ENCODE data around the gene CDK14.

DNA sequence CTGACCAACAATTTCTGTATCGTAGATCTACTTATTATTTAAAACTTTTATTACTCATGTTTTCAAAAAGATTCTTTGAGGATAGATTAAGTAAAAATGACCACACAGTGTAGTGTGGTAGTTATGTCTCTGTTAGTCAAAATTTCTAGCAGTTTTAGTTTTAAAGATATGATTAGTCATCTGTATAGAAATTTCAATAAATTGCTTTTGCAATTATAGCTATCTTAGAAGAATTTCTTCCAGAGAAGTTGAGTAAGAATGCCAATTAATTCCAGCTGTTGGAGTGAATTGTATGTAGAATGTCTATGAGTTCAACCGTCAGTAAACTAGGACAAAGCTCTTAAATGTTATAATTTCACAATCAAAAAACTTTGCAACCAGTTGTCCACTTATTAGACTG lies 229.7 kb downstream of the CDK14 start:
- TF ChIP-seq POLR2A (IDR thresholded peaks at IDR 0.05), result no peak
- TF ChIP-seq CTCF (IDR thresholded peaks at IDR 0.05), result no peak
- TF ChIP-seq EP300 (IDR thresholded peaks at IDR 0.05), result no peak

Measured in upper lobe of left lung (tissue), 4 donors.